IMR-90 (cell line): ENCODE data around the gene STXBP2. TPM values are rescaled to one million over a fixed set of nuclear protein-coding genes. Genes with fewer than 3 reads are reported as not detected.

Experiments
- ATAC-seq: fragments of 200-7000 bp; cut with Tn5 transposase; 2 replicates; pipeline ENCODE4 v1.9.1; 2020; ENCODE audit warnings: low read depth, mild to moderate bottlenecking, moderate library complexity
- BruUV-seq: library from RNA; stranded (reverse); fragments of 400-500 nt; replicated peaks from 2 replicates; lab custom pipeline; 2021; lab: Mats Ljungman, UMichigan
- CTCF ChIA-PET: fragments of 300-600 bp; formaldehyde crosslinking; extraction: SDS; loops from one replicate; lab custom pipeline; 2021; ENCODE audit warnings: antibody characterized with exemption; lab: Yijun Ruan, JAX
- POLR2A ChIA-PET: fragments of 300-600 bp; sonication (Branson Sonifier 250); formaldehyde crosslinking; loops from one replicate; lab custom pipeline; 2022; ENCODE audit warnings: antibody characterized with exemption; ENCODE audit not compliant: unreplicated experiment; lab: Charles Lee
- DNase-seq: peaks from one replicate; pipeline ENCODE4 v3.0.0; 2013
- H2AFZ ChIP-seq: replicated peaks from 2 replicates; pipeline ENCODE3; 2013; ENCODE audit warnings: low read length, mild to moderate bottlenecking; ENCODE audit not compliant: poor library complexity
- H2AK5ac ChIP-seq: 2 replicates; pipeline ENCODE4 v1.6.1; 2013; ENCODE audit warnings: low read depth, low read length, inconsistent platforms
- H2AK9ac ChIP-seq: replicated peaks from 2 replicates; pipeline ENCODE3; 2013; ENCODE audit warnings: mild to moderate bottlenecking, low read depth, low read length, moderate library complexity; ENCODE audit not compliant: poor library complexity
- H2BK120ac ChIP-seq: 2 replicates; pipeline ENCODE4 v1.6.1; 2013; ENCODE audit warnings: low read depth, low read length, inconsistent platforms
- H2BK15ac ChIP-seq: 3 replicates; pipeline ENCODE4 v1.6.1; 2013; ENCODE audit warnings: low read depth, low read length, inconsistent platforms
- H2BK20ac ChIP-seq: 2 replicates; pipeline ENCODE4 v1.6.1; 2013; ENCODE audit warnings: low read depth, mild to moderate bottlenecking, inconsistent platforms, low read length, moderate library complexity
- H2BK5ac ChIP-seq: 2 replicates; pipeline ENCODE4 v1.6.1; 2013; ENCODE audit warnings: mild to moderate bottlenecking, low read depth, low read length, inconsistent platforms; ENCODE audit not compliant: poor library complexity, severe bottlenecking
- H3K14ac ChIP-seq: replicated peaks from 2 replicates; pipeline ENCODE4 v1.6.1; 2013; ENCODE audit warnings: low read depth, low read length, inconsistent platforms
- H3K18ac ChIP-seq: 2 replicates; pipeline ENCODE4 v1.6.1; 2013; ENCODE audit warnings: low read depth, low read length, control low read depth
- H3K23ac ChIP-seq: 2 replicates; pipeline ENCODE4 v1.6.1; 2013; ENCODE audit warnings: low read depth, low read length, inconsistent platforms
- H3K27ac ChIP-seq: 2 replicates; pipeline ENCODE4 v1.5.1; 2013; ENCODE audit warnings: mild to moderate bottlenecking, control low read depth, low read length; ENCODE audit not compliant: insufficient read depth
- H3K27me3 ChIP-seq: 2 replicates; pipeline ENCODE4 v1.6.1; 2013; ENCODE audit warnings: low read length; ENCODE audit not compliant: control insufficient read depth, insufficient read depth
- H3K36me3 ChIP-seq: 2 replicates; pipeline ENCODE4 v1.6.1; 2013; ENCODE audit warnings: low read length, mixed read lengths; ENCODE audit not compliant: control insufficient read depth, insufficient read depth
- H3K4ac ChIP-seq: 2 replicates; pipeline ENCODE4 v1.6.1; 2013; ENCODE audit warnings: low read depth, low read length, inconsistent platforms
- H3K4me1 ChIP-seq: 2 replicates; pipeline ENCODE4 v1.6.1; 2013; ENCODE audit warnings: low read length, mixed read lengths; ENCODE audit not compliant: control insufficient read depth, insufficient read depth
- H3K4me2 ChIP-seq: 2 replicates; pipeline ENCODE4 v1.6.1; 2013; ENCODE audit warnings: low read depth, mild to moderate bottlenecking, control low read depth, low read length, moderate library complexity
- H3K4me3 ChIP-seq: 2 replicates; pipeline ENCODE4 v1.5.1; 2013; ENCODE audit warnings: low read depth, mild to moderate bottlenecking, control low read depth, low read length, moderate library complexity; ENCODE audit not compliant: insufficient read depth
- H3K56ac ChIP-seq: 2 replicates; pipeline ENCODE4 v1.6.1; 2013; ENCODE audit warnings: low read length, inconsistent platforms; ENCODE audit not compliant: insufficient read depth; ENCODE audit errors: extremely low read depth
- H3K79me1 ChIP-seq, 2 experiments: 2 replicates each; pipeline ENCODE4 v1.6.1; 2013; ENCODE audit warnings: low read length in 2 of 2, inconsistent platforms in 1 of 2, low read depth in 1 of 2
- H3K9ac ChIP-seq: 2 replicates; pipeline ENCODE4 v1.6.1; 2013; ENCODE audit warnings: low read depth, low read length, control low read depth
- H3K9me1 ChIP-seq: 2 replicates; pipeline ENCODE4 v1.6.1; 2013; ENCODE audit warnings: low read length, inconsistent platforms; ENCODE audit not compliant: insufficient read depth
- H3K9me3 ChIP-seq: 2 replicates; pipeline ENCODE4 v1.6.1; 2013; ENCODE audit warnings: low read length; ENCODE audit not compliant: control insufficient read depth, insufficient read depth
- H4K20me1 ChIP-seq: 2 replicates; pipeline ENCODE4 v1.6.1; 2013; ENCODE audit warnings: low read length, inconsistent platforms; ENCODE audit not compliant: insufficient read depth
- H4K5ac ChIP-seq: 2 replicates; pipeline ENCODE4 v1.6.1; 2013; ENCODE audit warnings: mild to moderate bottlenecking, low read depth, low read length, control low read depth
- H4K8ac ChIP-seq, 2 experiments: 2 replicates each; pipeline ENCODE4 v1.6.1; 2013; ENCODE audit warnings: low read depth in 2 of 2, low read length in 2 of 2, control low read depth in 1 of 2, inconsistent platforms in 1 of 2
- H4K91ac ChIP-seq: 2 replicates; pipeline ENCODE4 v1.6.1; 2013; ENCODE audit warnings: low read depth, low read length, inconsistent platforms; ENCODE audit not compliant: insufficient read depth
- CEBPB ChIP-seq: IDR thresholded peaks from 2 replicates; pipeline ENCODE4 v1.6.1; 2012; ENCODE audit warnings: low read depth, low read length, improper control_type of control experiment
- CHD1 ChIP-seq: IDR thresholded peaks from 2 replicates; pipeline ENCODE4 v1.6.1; 2012; ENCODE audit warnings: low read depth, low read length, improper control_type of control experiment
- ELK1 ChIP-seq: fragments of 150-350 bp; IDR thresholded peaks from 2 replicates; pipeline ENCODE4 v1.6.1; 2016; ENCODE audit warnings: low read depth, mild to moderate bottlenecking, low read length, moderate library complexity, borderline replicate concordance
- FOS ChIP-seq: fragments of 150-350 bp; IDR thresholded peaks from 2 replicates; pipeline ENCODE4 v1.6.1; 2016; ENCODE audit warnings: low read depth, low read length
- MAZ ChIP-seq: IDR thresholded peaks from 2 replicates; pipeline ENCODE4 v1.6.1; 2012; ENCODE audit warnings: low read depth, mild to moderate bottlenecking, low read length, improper control_type of control experiment, moderate library complexity, borderline replicate concordance
- MXI1 ChIP-seq: IDR thresholded peaks from 2 replicates; pipeline ENCODE4 v1.6.1; 2012; ENCODE audit warnings: low read depth, mild to moderate bottlenecking, low read length, moderate library complexity, borderline replicate concordance
- NFE2L2 ChIP-seq: fragments of 150-350 bp; IDR thresholded peaks from 2 replicates; pipeline ENCODE4 v1.6.1; 2016; ENCODE audit warnings: low read depth, mild to moderate bottlenecking, low read length
- POLR2A ChIP-seq: IDR thresholded peaks from 2 replicates; pipeline ENCODE4 v1.6.1; 2012; ENCODE audit warnings: mild to moderate bottlenecking, low read depth, low read length
- RAD21 ChIP-seq: IDR thresholded peaks from 2 replicates; pipeline ENCODE4 v1.6.1; 2012; ENCODE audit warnings: low read length, improper control_type of control experiment
- RCOR1 ChIP-seq: IDR thresholded peaks from 2 replicates; pipeline ENCODE4 v1.6.1; 2012; ENCODE audit warnings: mild to moderate bottlenecking, low read length, improper control_type of control experiment; ENCODE audit not compliant: insufficient replicate concordance
- RFX5 ChIP-seq: IDR thresholded peaks from 2 replicates; pipeline ENCODE4 v1.8.0; 2012; ENCODE audit warnings: low read depth, mild to moderate bottlenecking, low read length, moderate library complexity
- SMC3 ChIP-seq: fragments of 150-350 bp; IDR thresholded peaks from 2 replicates; pipeline ENCODE4 v1.6.1; 2016; ENCODE audit warnings: low read depth, mild to moderate bottlenecking, antibody characterized with exemption, low read length, moderate library complexity
- USF2 ChIP-seq: fragments of 150-350 bp; IDR thresholded peaks from 2 replicates; pipeline ENCODE4 v1.6.1; 2017; ENCODE audit warnings: mild to moderate bottlenecking, antibody characterized with exemption, low read length, low read depth
- WGBS, 2 experiments: methylation state at CpG; one replicate each; pipeline versions ENCODE4 v1.1.5 to v1.1.7; 2013; ENCODE audit warnings: missing lambda C conversion rate in 2 of 2; ENCODE audit not compliant: insufficient read length in 1 of 2; ENCODE audit errors: extremely low coverage in 2 of 2; 5-methylcytosine and 5-hydroxymethylcytosine counted together
- dilution Hi-C: fragments of 300-500 bp; cut with HindIII; formaldehyde crosslinking; loops from one replicate; pipeline ENCODE4 v1.14.3; 2018; ENCODE audit warnings: low sequenced_read_pairs; ENCODE audit not compliant: unreplicated experiment
- in situ Hi-C: fragments of 300-500 bp; cut with MboI; formaldehyde crosslinking; loops from 3 replicates; pipeline ENCODE4 v1.14.3; 2019; ENCODE audit warnings: low sequenced_read_pairs, inconsistent platforms, mixed read lengths
- intact Hi-C: fragments of 100-400 bp; cut with micrococcal nuclease; formaldehyde crosslinking; loops from 2 replicates; pipeline ENCODE4 v1.10.0; 2022
- polyA plus RNA-seq, 3 experiments: library from polyadenylated mRNA; depleted of rRNA; stranded (reverse); fragments of >200 nt; gene quantifications; 2 replicates each; pipeline ENCODE4 v1.2.3, GENCODE V29; 2012; ENCODE audit warnings: low replicate concordance in 1 of 3
- total RNA-seq: library from RNA; depleted of rRNA; stranded (reverse); fragments of >200 nt; gene quantifications from 2 replicates; pipeline ENCODE4 v1.2.3, GENCODE V29; 2012

The STXBP2 gene
- total and polyA plus RNA-seq, 2 of the 4 experiments (the other 2 are of a cell fraction) = 3.9 to 12.6 TPM

DNA sequence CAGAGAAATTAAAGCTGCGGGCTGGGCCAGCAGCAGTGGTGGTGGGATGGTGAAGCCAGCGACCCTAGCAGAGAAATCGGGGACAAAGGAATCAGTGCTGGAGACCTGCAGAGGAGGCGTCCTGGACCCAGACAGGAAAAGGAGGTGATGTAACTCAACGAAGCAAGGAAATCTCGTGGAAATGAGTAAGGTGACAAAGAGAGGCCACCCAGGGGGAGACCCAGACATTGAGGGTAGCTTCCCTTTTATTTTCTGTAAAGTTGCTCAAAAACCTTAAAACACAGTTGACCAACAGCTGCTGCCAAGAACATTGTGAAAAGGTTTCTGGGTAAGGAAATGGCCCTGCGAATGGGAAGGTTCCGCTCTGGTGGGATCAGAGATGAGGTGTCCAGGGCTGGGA is 18.7 kb downstream of the STXBP2 start:
- Histone ChIP-seq H3K18ac (no peak overlapping the region), H3K79me1 (no peaks in the 10 kb centered on the region), H3K4me3 (no peak overlapping the region), H2AK9ac (no peak overlapping the region), H4K5ac (no peak overlapping the region), H2BK5ac (no peak overlapping the region), H4K91ac (no peak overlapping the region), H3K27ac (no peak overlapping the region), H2BK120ac (no peak overlapping the region), H4K20me1 (no peaks in the 10 kb centered on the region), H2BK20ac (no peak overlapping the region), H2AK5ac (no peak overlapping the region), H3K27me3 (peaks cover 9% of the 10 kb centered on the region; the same call in 1 of the 2 replicates), H3K4me2 (no peak overlapping the region), H4K8ac (no peak overlapping the region), H2AFZ (no peak overlapping the region), H3K4ac (no peak overlapping the region), H2BK15ac (no peak overlapping the region), H3K9me3 (no peaks in the 10 kb centered on the region), H3K56ac (no peak overlapping the region), H3K9ac (no peak overlapping the region), H3K4me1 (no peaks in the 10 kb centered on the region), H3K9me1 (no peaks in the 10 kb centered on the region), H3K36me3 (no peaks in the 10 kb centered on the region), H3K23ac (no peak overlapping the region), H3K14ac (no peak overlapping the region)
- ATAC-seq (no peak), DNase-seq (no peak)
- WGBS, 2 experiments = 54% methylated on average over 3 of the region's 8 CpGs; no CpG with 5 or more reads in 1 of the 2 experiments
- in situ Hi-C loops = no loop called here
- ChIA-PET CTCF (no interaction called here), POLR2A (no interaction called here)
- intact Hi-C loops = no loop called here
- dilution Hi-C loops = no loop called here
- BruUV-seq = no TSS peak
- TF ChIP-seq MXI1 (no peak), USF2 (no peak), NFE2L2 (no peak), SMC3 (no peak), RCOR1 (no peak), MAZ (no peak), CEBPB (no peak), RFX5 (no peak), ELK1 (no peak), RAD21 (no peak), FOS (no peak), POLR2A (no peak), CHD1 (no peak)
